MCF 10A (cell line): ENCODE data around the gene ANKRD49. TPM values are rescaled to one million over a fixed set of nuclear protein-coding genes. Genes with fewer than 3 reads are reported as not detected.

Experiments
- BruUV-seq: library from RNA; stranded (reverse); fragments of 400-500 nt; replicated peaks from 2 replicates; lab custom pipeline; 2021; lab: Mats Ljungman, UMichigan
- CTCF ChIA-PET: fragments of 300-600 bp; sonication (Branson Sonifier 250); formaldehyde crosslinking; extraction: SDS; loops from one replicate; lab custom pipeline; 2021; ENCODE audit warnings: antibody characterized with exemption, inconsistent platforms; lab: Yijun Ruan, JAX
- POLR2A ChIA-PET: fragments of 300-600, 350-650 bp; sonication (Branson Sonifier 250); formaldehyde crosslinking; extraction: SDS; loops from one replicate; lab custom pipeline; 2020; ENCODE audit warnings: antibody characterized with exemption, inconsistent platforms; lab: Yijun Ruan, JAX
- DNase-seq: peaks from one replicate; pipeline ENCODE4 v3.0.0-alpha.2; 2018; ENCODE audit not compliant: unreplicated experiment
- H3K27ac Mint-ChIP-seq: one replicate; pipeline ENCODE4 v1.8.0; 2022; ENCODE audit warnings: mild to moderate bottlenecking, low read depth, mixed read lengths; ENCODE audit not compliant: unreplicated experiment
- H3K27me3 Mint-ChIP-seq: one replicate; pipeline ENCODE4 v1.8.0; 2022; ENCODE audit warnings: mixed read lengths; ENCODE audit not compliant: insufficient read depth, unreplicated experiment
- H3K36me3 Mint-ChIP-seq: one replicate; pipeline ENCODE4 v1.8.0; 2022; ENCODE audit warnings: mild to moderate bottlenecking, moderate library complexity, mixed read lengths; ENCODE audit not compliant: insufficient read depth, unreplicated experiment
- H3K4me1 Mint-ChIP-seq: one replicate; pipeline ENCODE4 v1.8.0; 2022; ENCODE audit warnings: mixed read lengths; ENCODE audit not compliant: insufficient read depth, unreplicated experiment
- H3K4me3 Mint-ChIP-seq: one replicate; pipeline ENCODE4 v1.8.0; 2022; ENCODE audit warnings: mild to moderate bottlenecking, moderate library complexity, mixed read lengths; ENCODE audit not compliant: unreplicated experiment
- H3K9me3 Mint-ChIP-seq: one replicate; pipeline ENCODE4 v1.8.0; 2022; ENCODE audit warnings: mixed read lengths; ENCODE audit not compliant: unreplicated experiment
- CTCF ChIP-seq: fragments of 200-600 bp; IDR thresholded peaks from one replicate; pipeline ENCODE4 v1.8.0; 2022; ENCODE audit warnings: antibody characterized with exemption, mild to moderate bottlenecking; ENCODE audit not compliant: unreplicated experiment
- intact Hi-C: fragments of 100-400 bp; cut with micrococcal nuclease; formaldehyde crosslinking; loops from 2 replicates; pipeline ENCODE4 v1.14.1; 2022
- total RNA-seq: library from RNA; stranded (reverse); gene quantifications from 2 replicates; pipeline ENCODE4 v1.2.3, GENCODE V29; 2022

ANKRD49 gene
- total RNA-seq, 1 experiment from 2014 or later: 9.7 TPM

- no peak for DNase-seq
- no peaks in the 10 kb centered on the region for H3K4me1 Mint-ChIP-seq
- ChIA-PET CTCF (interaction anchor here (0.7 kb wide), 1 partner anchor 547 kb away, joined by 3 read pairs; no protein-coding TSS in a partner anchor), POLR2A (no interaction called here)
- no peak for TF ChIP-seq CTCF
- H3K4me3 Mint-ChIP-seq: no peak overlapping the region
- peaks cover 45% of the 10 kb centered on the region for H3K36me3 Mint-ChIP-seq
- no peaks in the 10 kb centered on the region for H3K9me3 Mint-ChIP-seq
- no peak overlapping the region for H3K27ac Mint-ChIP-seq
- H3K27me3 Mint-ChIP-seq: no peaks in the 10 kb centered on the region
- intact Hi-C loops: no loop called here
- no TSS peak for BruUV-seq
Measured at GRCh38 chr11:94469416-94469815, 24.4 kb upstream of the ANKRD49 start.

DNA sequence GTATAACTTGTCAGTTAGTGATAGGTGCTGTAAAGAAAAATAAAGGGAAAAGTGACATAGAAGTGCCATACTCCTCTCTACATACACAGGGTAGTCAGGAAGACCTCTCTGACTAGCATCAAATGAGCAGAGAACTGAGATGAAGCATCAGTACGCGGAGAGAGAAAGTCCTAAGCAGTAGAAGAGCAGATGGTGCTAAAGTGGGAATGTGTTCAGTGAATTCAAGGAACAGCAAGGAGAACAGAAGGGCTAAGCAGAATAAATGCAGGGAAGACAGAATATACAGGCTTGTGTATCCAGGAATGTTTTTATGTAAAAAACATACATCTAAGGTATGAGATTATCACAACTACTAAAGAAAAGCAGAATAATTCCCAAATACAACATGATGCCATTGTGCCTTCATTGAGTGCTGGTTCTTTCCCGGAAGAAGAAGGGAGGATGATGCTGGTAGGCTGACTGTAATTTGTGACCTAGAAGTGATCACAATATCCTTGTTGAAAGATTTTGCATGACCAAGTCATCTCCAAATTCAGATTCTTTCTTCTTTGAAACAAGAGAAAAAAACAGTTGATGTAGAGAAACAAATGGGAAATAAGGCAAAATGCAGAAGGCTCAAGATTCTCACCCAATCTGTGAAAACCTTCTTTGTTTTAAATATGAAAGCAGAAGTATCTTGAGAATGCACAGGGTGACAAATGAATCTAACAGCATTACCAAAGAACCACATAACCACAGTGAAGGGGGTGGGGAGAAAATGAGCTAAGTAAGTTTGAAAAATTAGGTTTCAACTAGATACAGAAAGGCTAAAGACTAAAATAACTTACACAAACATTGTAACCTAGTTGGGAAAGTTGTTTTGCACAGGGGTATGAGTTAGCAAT lies 20.6 kb upstream of the ANKRD49 start:
- Mint-ChIP-seq H3K36me3 (peaks cover 35% of the 10 kb centered on the region), H3K4me3 (no peak overlapping the region), H3K27me3 (no peaks in the 10 kb centered on the region), H3K27ac (no peak overlapping the region), H3K4me1 (no peaks in the 10 kb centered on the region), H3K9me3 (no peaks in the 10 kb centered on the region)
- intact Hi-C loops: no loop called here
- TF ChIP-seq CTCF: no peak
- BruUV-seq: no TSS peak
- no peak for DNase-seq
- ChIA-PET CTCF (interaction anchor here (0.5 kb wide), 1 partner anchor 259 kb away, joined by 3 read pairs; no protein-coding TSS in a partner anchor), POLR2A (no interaction called here)

DNA sequence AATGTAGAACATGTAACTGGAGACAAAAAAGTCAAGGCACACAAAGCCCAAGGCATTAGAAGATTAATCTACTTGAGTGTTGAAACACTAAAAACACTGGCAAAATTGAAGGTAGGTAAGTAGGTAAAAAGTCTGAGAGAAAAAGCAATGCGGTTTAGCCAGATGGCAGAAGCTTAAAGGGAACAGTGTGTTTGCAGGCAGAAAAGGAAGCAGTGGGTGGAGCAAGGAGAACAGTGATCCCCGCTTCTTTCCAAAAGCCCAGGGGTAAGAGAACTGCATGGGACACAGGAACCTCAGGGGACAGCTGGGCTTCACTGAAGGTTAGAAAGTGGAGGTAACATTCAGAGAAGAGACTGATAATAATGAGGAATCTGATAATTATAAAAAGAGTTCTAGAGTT lies 16.2 kb upstream of the ANKRD49 start:
- H3K4me3 Mint-ChIP-seq: no peak overlapping the region
- intact Hi-C loops: no loop called here
- ChIA-PET CTCF (interaction anchor here (0.6 to 1.2 kb wide), 2 partner anchors 294 to 306 kb away, joined by 3 to 5 read pairs; no protein-coding TSS in a partner anchor), POLR2A (no interaction called here)
- DNase-seq: no peak
- no peaks in the 10 kb centered on the region for H3K9me3 Mint-ChIP-seq
- BruUV-seq: no TSS peak
- no peaks in the 10 kb centered on the region for H3K4me1 Mint-ChIP-seq
- peaks cover 36% of the 10 kb centered on the region for H3K36me3 Mint-ChIP-seq
- H3K27ac Mint-ChIP-seq: no peak overlapping the region
- TF ChIP-seq CTCF: no peak
- H3K27me3 Mint-ChIP-seq: no peaks in the 10 kb centered on the region

GRCh38 chr11:94481342-94481741 lies 12.4 kb upstream of the ANKRD49 start:
- BruUV-seq: no TSS peak
- ChIA-PET POLR2A (no interaction called here), CTCF (no interaction called here)
- Mint-ChIP-seq H3K27me3 (no peaks in the 10 kb centered on the region), H3K4me3 (no peak overlapping the region), H3K36me3 (peaks cover 34% of the 10 kb centered on the region), H3K4me1 (no peaks in the 10 kb centered on the region), H3K9me3 (no peaks in the 10 kb centered on the region), H3K27ac (no peak overlapping the region)
- DNase-seq: no peak
- intact Hi-C loops: no loop called here
- TF ChIP-seq CTCF: no peak
